Colonic mucosa (tissue), 4 donors: ENCODE results near the gene DHRS7C. TPM values are rescaled to one million over a fixed set of nuclear protein-coding genes. Genes with fewer than 3 reads are reported as not detected.

Source experiments
- DNase-seq: peaks from one replicate; pipeline ENCODE4 v3.0.0-alpha.2; 2020
- H3K27ac ChIP-seq: fragments of 200-600 bp; one replicate; pipeline ENCODE4 v1.8.0; 2021
- H3K27me3 ChIP-seq: fragments of 200-600 bp; one replicate; pipeline ENCODE4 v1.8.0; 2021
- H3K36me3 ChIP-seq: fragments of 200-600 bp; one replicate; pipeline ENCODE4 v1.8.0; 2021
- H3K4me1 ChIP-seq: fragments of 200-600 bp; one replicate; pipeline ENCODE4 v1.8.0; 2021; ENCODE audit warnings: mild to moderate bottlenecking
- H3K4me3 ChIP-seq: fragments of 200-600 bp; one replicate; pipeline ENCODE4 v1.8.0; 2021
- H3K9ac ChIP-seq, 2 donors: one replicate each; pipeline ENCODE4 v1.7.0; 2013; ENCODE audit warnings: control low read depth in 2 of 2, low read depth in 2 of 2, low read length in 2 of 2
- H3K9me3 ChIP-seq: fragments of 200-600 bp; one replicate; pipeline ENCODE4 v1.8.0; 2021
- CTCF ChIP-seq: fragments of 200-600 bp; IDR thresholded peaks from one replicate; pipeline ENCODE4 v1.8.0; 2022; ENCODE audit warnings: antibody characterized with exemption, mild to moderate bottlenecking
- intact Hi-C: fragments of 100-400 bp; cut with DNase I; formaldehyde crosslinking; loops from one replicate; pipeline ENCODE4 v1.14.1; 2022
- total RNA-seq, 2 donors: library from RNA; stranded (reverse); fragmentation: NEBNext Ultra II Directional in 1 of 2; extraction: Animal tissue kit (Norgen Biotek cat#: 25700) in 1 of 2; gene quantifications; one replicate each; pipeline ENCODE4 v1.2.1, GENCODE V29; 2021
- donor health status: healthy.
- donor health status: DM: no; HTN: no; CAD: no.
- donor health status: DM: no; HTN: no; CAD: no.

The DHRS7C gene
- total RNA-seq, 2 donors from 2014 or later, result 0.40 TPM; not detected in 1

DNA sequence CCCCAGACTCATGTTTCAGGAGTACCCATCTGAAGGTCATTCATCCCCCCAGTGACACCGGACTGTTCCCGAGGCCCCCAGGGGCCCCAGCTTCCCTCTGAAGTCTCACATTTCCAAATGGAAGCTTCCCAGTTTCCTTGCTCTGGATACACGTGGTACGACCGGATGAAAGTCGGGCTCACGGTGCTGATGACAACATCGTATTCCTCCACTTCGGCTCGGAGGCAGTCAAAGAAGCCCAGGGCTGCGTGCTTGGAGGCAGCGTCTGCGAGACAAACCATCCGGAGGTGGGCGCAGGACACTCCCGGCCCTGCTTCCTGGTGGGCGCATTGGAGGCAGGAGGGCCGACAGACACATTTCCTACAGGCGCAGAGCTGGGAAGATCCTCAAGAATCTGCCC is 18.7 kb downstream of the DHRS7C start:
- intact Hi-C loops, result no loop called here
- no peak for DNase-seq
- H3K4me3 ChIP-seq, result no peak overlapping the region
- no peaks in the 10 kb centered on the region for H3K27me3 ChIP-seq
- H3K9me3 ChIP-seq, result no peaks in the 10 kb centered on the region
- no peaks in the 10 kb centered on the region for H3K36me3 ChIP-seq
- TF ChIP-seq CTCF, result no peak
- H3K9ac ChIP-seq, result no peak overlapping the region
- H3K27ac ChIP-seq, result no peak overlapping the region
- H3K4me1 ChIP-seq, result no peaks in the 10 kb centered on the region

- Histone ChIP-seq H3K9me3 (no peaks in the 10 kb centered on the region), H3K4me3 (no peak overlapping the region), H3K27me3 (no peaks in the 10 kb centered on the region), H3K36me3 (no peaks in the 10 kb centered on the region), H3K4me1 (no peaks in the 10 kb centered on the region), H3K27ac (no peak overlapping the region), H3K9ac (no peak overlapping the region)
- no peak for DNase-seq
- TF ChIP-seq CTCF, result no peak
- intact Hi-C loops, result no loop called here
Measured at GRCh38 chr17:9771465-9771864, 19.9 kb downstream of the DHRS7C start.

- H3K9ac ChIP-seq, result no peak overlapping the region
- TF ChIP-seq CTCF, result peak; percentile 18
- no peaks in the 10 kb centered on the region for H3K36me3 ChIP-seq
- no peaks in the 10 kb centered on the region for H3K4me1 ChIP-seq
- H3K27me3 ChIP-seq, result no peaks in the 10 kb centered on the region
- H3K4me3 ChIP-seq, result no peak overlapping the region
- H3K27ac ChIP-seq, result no peak overlapping the region
- intact Hi-C loops, result no loop called here
- DNase-seq, result no peak
- no peaks in the 10 kb centered on the region for H3K9me3 ChIP-seq
Measured at GRCh38 chr17:9769036-9769695, 22.2 kb downstream of the DHRS7C start.

DNA sequence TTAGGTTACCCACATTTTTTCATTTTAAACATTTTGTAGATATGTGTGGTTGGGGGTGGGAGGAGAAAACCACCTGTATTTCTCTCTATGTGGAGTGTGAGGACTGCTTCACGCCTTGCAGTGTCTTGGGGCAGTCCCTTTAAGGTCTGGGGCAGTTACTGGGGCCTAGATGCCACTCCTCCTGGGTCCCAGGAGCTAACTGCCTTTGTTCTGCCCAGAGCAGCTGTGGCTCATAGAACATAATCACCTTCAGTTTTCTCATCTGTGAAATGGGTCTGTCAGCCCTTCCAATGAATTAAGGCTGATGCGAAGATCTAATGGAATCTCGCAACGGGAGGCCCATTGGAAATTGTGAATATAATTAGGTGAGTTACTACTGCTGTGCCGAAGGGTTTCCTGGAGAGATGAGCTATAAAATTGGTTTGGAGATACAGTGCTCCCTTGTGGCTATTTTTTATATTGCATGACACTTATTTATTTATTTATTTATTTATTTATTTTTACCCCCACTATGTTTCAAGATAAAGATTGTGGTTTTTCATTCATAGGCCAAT is 22.9 kb downstream of the DHRS7C start:
- H3K27me3 ChIP-seq, result no peaks in the 10 kb centered on the region
- intact Hi-C loops, result no loop called here
- no peak overlapping the region for H3K27ac ChIP-seq
- no peak overlapping the region for H3K9ac ChIP-seq
- no peaks in the 10 kb centered on the region for H3K9me3 ChIP-seq
- no peak overlapping the region for H3K4me3 ChIP-seq
- H3K4me1 ChIP-seq, result no peaks in the 10 kb centered on the region
- DNase-seq, result no peak
- TF ChIP-seq CTCF, result peak; percentile 79
- no peaks in the 10 kb centered on the region for H3K36me3 ChIP-seq

- TF ChIP-seq CTCF, result no peak
- Histone ChIP-seq H3K27ac (no peak overlapping the region), H3K36me3 (no peaks in the 10 kb centered on the region), H3K27me3 (no peaks in the 10 kb centered on the region), H3K4me1 (no peaks in the 10 kb centered on the region), H3K9me3 (no peaks in the 10 kb centered on the region), H3K9ac (no peak overlapping the region), H3K4me3 (no peak overlapping the region)
- DNase-seq, result no peak
- intact Hi-C loops, result no loop called here
Measured at GRCh38 chr17:9767432-9767991, 23.9 kb downstream of the DHRS7C start.
